SJSA1 (cell line): ENCODE data around the gene DCN. TPM values are rescaled to one million over a fixed set of nuclear protein-coding genes. Genes with fewer than 3 reads are reported as not detected.
"Not testable (repeated sequence)": the region's sequence is repeated elsewhere in the genome, so short reads cannot be mapped to it uniquely, and the experiment has no call there.

ENCODE experiments used
- DNase-seq, 2 experiments: peaks; one replicate each; pipeline ENCODE4 v3.0.0-alpha.2; 2015 to 2020; ENCODE audit warnings: low spot score in 2 of 2, low read depth in 1 of 2
- H3K27ac ChIP-seq: fragments of 250-450 bp; sonication (Bioruptor Pico); 2 replicates; pipeline ENCODE4 v1.5.1; 2020; ENCODE audit warnings: mild to moderate bottlenecking, moderate library complexity
- H3K27me3 ChIP-seq: fragments of 250-450 bp; sonication (Bioruptor Pico); replicated peaks from 2 replicates; pipeline ENCODE4 v1.5.1; 2020; ENCODE audit warnings: mild to moderate bottlenecking, moderate library complexity
- H3K36me3 ChIP-seq: fragments of 250-450 bp; sonication (Bioruptor Pico); 2 replicates; pipeline ENCODE4 v1.5.1; 2020; ENCODE audit warnings: mild to moderate bottlenecking
- H3K4me1 ChIP-seq: fragments of 250-450 bp; sonication (Bioruptor Pico); replicated peaks from 2 replicates; pipeline ENCODE4 v1.6.1; 2021; ENCODE audit warnings: mild to moderate bottlenecking
- H3K4me3 ChIP-seq: fragments of 250-450 bp; sonication (Bioruptor Pico); 2 replicates; pipeline ENCODE4 v1.5.1; 2020; ENCODE audit warnings: mild to moderate bottlenecking
- H3K9me3 ChIP-seq: fragments of 250-450 bp; sonication (Bioruptor Pico); replicated peaks from 2 replicates; pipeline ENCODE4 v1.5.1; 2020; ENCODE audit warnings: mild to moderate bottlenecking
- total RNA-seq: library from RNA; depleted of rRNA; stranded (reverse); fragments of >200 nt; shearing (Covaris generic); gene quantifications from 2 replicates; pipeline ENCODE4 v1.2.3, GENCODE V29; 2014; rRNA removed

The DCN gene, protein sequence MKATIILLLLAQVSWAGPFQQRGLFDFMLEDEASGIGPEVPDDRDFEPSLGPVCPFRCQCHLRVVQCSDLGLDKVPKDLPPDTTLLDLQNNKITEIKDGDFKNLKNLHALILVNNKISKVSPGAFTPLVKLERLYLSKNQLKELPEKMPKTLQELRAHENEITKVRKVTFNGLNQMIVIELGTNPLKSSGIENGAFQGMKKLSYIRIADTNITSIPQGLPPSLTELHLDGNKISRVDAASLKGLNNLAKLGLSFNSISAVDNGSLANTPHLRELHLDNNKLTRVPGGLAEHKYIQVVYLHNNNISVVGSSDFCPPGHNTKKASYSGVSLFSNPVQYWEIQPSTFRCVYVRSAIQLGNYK
- 37.2 and 71.4 TPM in 2 replicates for total RNA-seq

DNA sequence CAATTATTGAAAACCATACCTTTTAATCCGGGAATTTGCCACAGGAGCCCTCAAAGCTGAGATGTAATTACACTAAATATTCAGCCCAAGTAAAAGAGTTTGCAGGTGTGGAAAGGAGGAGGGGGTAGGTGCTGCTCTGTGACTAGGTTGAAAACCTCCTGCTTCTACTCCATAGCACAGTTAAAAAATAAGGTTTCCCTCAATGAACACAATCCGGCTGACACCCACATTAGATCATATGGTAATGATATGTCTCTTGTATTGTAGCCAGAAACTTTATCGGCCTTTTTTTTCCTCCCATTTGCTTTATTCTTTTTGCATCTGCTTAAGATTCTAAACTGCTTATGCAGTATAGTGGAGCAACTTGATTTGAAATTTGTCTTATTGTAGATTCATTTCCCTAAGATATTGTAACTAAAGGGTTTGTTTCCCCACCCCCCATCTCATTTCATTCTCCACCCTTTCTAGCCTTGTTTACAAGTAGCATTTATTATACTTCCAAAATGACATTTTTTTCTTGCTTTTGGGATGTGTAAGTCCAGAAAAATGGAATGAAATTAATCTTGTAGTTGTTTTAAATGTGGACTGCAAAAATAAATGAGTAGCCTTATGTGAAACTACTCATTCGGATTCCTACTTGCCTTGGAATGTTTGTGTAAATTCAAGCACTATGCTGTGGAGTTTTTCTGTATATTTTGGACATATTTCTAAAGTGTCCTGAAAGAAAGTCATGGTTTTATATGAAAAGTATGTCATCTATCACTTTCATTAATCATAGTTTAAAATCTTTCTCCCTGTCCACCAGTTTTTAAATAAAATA lies at the start of gene DCN:
Gene DCN, minus strand, starts transcription at position 182 of the 820 bp plus-strand sequence. CDS start 4,265 bp downstream, outside the sequence.
- Histone ChIP-seq H3K9me3 (no peaks in the 10 kb centered on the region), H3K27ac (peak within 1 kb of the TSS; percentile 43)
- peak in 1 of 2 experiments; percentile 49 for DNase-seq

DNA sequence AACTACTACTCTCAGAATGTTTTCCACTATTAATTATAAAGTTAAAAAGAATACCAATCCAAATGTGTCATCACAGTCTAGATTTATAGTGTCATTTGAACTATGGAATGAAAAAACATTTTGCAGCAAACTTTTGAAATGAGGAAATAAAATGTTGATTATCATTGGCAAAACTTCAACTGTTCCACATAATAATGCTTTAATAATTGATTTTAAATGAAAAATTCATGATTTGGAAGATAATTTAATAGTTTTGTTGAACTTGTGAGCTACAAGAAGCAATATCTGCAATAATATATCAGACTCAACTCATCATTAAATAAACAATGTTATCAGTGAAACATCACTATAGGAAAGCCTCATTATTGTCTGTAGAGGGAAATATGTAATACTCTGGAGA lies 48.2 kb upstream of the DCN start:
- Histone ChIP-seq H3K36me3 (no peaks in the 10 kb centered on the region), H3K27me3 (no peaks in the 10 kb centered on the region), H3K4me3 (no peak overlapping the region), H3K27ac (no peak overlapping the region), H3K4me1 (no peaks in the 10 kb centered on the region), H3K9me3 (no peaks in the 10 kb centered on the region)
- DNase-seq = no peak

More for the DNA sequence above, at the start of gene DCN:
- peaks cover 44% of the 10 kb centered on the region for H3K4me1 ChIP-seq
- peak within 1 kb of the TSS; percentile 16; the same call in 1 of the 2 replicates for H3K4me3 ChIP-seq
- H3K36me3 ChIP-seq = no peaks in the 10 kb centered on the region
- H3K27me3 ChIP-seq = no peaks in the 10 kb centered on the region

DNA sequence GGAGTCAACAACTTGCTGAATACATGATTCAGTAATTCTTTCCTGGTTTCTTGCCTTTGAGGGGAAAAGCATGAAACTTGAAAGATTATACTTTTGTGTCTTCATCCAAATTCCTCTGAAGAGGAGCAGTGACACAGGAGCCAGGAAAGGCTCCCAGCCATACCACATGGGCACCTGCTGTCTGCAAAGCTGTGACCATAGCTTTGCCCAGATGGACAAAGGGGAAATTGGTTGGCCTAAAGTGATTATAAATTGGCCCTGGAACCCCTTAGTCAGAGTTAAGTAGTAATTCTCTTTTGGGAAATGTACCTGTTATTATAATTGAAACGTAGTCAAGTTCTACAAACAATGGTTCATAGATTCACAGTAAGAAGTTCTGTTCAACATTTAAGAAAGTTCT lies 44.3 kb upstream of the DCN start:
- H3K4me1 ChIP-seq = peaks cover 14% of the 10 kb centered on the region
- DNase-seq = no peak
- H3K27ac ChIP-seq = no peak overlapping the region

DNA sequence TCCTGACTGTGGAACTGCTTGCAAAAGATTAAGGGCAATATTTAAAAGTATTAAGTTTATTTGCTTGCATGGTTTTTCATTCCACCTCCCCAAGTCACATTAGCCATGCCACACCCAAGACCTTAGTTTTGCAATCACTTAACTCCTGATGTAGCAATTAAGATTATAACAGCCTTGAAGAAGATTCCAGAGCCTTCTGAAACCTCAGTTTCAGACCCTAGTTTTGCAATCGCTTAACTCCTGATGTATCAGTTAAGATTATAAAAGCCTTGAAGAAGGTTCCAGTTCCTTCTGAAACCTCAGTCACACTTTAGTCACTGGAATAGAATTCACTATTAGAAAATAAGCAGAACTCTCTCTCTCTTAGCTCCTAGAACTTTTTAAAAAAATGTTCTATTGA lies 42.7 kb upstream of the DCN start:
- H3K27ac ChIP-seq = no peak overlapping the region
- DNase-seq = no peak

More for the DNA sequence above, 44.3 kb upstream of the DCN start:
- H3K27me3 ChIP-seq = no peaks in the 10 kb centered on the region
- no peaks in the 10 kb centered on the region for H3K9me3 ChIP-seq
- no peak overlapping the region for H3K4me3 ChIP-seq
- no peaks in the 10 kb centered on the region for H3K36me3 ChIP-seq

DNA sequence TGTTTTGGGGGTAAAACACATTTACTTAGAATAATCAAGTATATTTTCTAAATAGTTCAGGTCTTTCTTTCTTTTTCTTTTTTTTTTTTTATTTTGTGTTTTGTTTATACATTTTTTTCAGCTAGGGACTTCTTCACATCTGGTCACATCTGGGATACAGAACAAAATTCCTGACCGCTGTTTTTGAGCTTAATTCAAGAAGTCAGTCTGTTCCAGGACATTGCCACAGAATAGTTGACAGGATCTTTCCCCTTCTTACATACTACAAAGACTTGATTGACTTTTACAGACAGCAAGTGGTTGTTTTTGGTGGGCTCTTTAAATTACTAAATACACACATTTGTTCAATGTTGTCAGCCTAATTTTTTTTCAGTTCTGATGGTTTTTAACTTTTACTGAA lies 41.8 kb upstream of the DCN start:
- Histone ChIP-seq H3K4me1 (peaks cover 18% of the 10 kb centered on the region), H3K27me3 (no peaks in the 10 kb centered on the region), H3K36me3 (no peaks in the 10 kb centered on the region), H3K9me3 (no peaks in the 10 kb centered on the region), H3K27ac (no peak overlapping the region), H3K4me3 (no peak overlapping the region)
- no peak for DNase-seq

More for the DNA sequence above, 42.7 kb upstream of the DCN start:
- Histone ChIP-seq H3K27me3 (no peaks in the 10 kb centered on the region), H3K36me3 (no peaks in the 10 kb centered on the region), H3K4me3 (no peak overlapping the region), H3K4me1 (peaks cover 14% of the 10 kb centered on the region), H3K9me3 (no peaks in the 10 kb centered on the region)

DNA sequence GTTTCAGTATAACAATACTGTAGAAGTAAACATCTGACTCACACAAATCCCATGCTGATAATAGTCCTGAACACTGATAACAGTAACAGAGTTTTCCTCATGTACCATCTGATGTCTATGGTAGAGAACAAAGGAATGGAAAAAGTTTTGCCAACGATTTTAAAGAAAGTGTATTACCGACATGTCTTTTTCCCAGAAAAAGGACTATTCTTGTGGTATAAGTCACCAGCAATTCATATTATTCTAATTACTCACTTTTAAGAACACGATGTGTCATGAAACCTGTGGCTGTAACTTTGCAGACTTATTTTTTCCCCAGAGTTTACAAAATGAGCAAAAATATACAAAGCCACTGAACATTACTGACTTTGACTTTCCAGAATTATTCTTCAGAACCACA lies 40.1 kb upstream of the DCN start:
- Histone ChIP-seq H3K27me3 (no peaks in the 10 kb centered on the region), H3K27ac (peak overlapping the region; percentile 68), H3K4me1 (peaks cover 18% of the 10 kb centered on the region), H3K9me3 (no peaks in the 10 kb centered on the region), H3K36me3 (no peaks in the 10 kb centered on the region), H3K4me3 (no peak overlapping the region)
- DNase-seq = peak in 1 of 2 experiments; percentile 76

DNA sequence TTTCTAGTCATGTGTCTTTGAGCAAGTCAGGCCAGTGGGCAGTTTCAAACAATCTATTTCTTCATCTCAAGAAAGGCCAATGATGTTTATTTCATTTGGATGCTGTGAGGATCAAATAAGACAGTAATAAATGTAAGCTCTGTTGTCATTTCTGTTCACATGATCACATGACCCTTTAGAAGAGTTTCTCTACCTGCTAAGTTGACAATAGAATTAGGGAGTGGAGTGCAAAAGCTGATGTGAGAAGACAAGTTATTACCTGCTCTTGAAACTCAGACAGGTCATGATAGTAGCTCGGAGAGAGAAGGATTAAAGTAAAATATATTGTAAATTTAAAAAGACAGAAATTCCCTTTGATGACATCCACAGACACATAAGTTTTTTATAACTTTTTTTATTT lies 37.3 kb upstream of the DCN start:
- Histone ChIP-seq H3K27ac (no peak overlapping the region), H3K4me1 (peaks cover 27% of the 10 kb centered on the region), H3K36me3 (no peaks in the 10 kb centered on the region), H3K9me3 (no peaks in the 10 kb centered on the region), H3K27me3 (no peaks in the 10 kb centered on the region), H3K4me3 (no peak overlapping the region)
- no peak for DNase-seq

DNA sequence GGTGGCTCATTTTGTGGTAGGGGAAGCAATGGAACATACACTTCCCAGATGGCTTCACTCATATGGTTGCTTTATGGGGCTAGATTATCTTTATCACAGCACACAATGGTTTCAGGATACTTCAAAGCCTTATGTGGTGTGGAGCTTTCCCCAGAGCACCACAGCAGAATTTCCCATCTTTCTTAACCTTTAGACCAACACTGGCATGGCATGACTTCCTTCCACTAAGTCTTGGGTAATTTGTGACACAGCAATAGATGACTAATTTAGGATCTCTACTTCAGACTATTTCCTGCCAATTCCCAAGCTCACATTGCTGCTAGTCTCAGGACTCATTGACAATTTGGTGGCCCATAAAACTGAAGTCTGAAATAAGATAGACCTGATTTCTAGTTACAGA lies 36.9 kb upstream of the DCN start:
- no peak overlapping the region for H3K27ac ChIP-seq
- H3K36me3 ChIP-seq = no peaks in the 10 kb centered on the region
- no peaks in the 10 kb centered on the region for H3K9me3 ChIP-seq
- peaks cover 27% of the 10 kb centered on the region for H3K4me1 ChIP-seq
- no peaks in the 10 kb centered on the region for H3K27me3 ChIP-seq
- H3K4me3 ChIP-seq = no peak overlapping the region
- no peak for DNase-seq

DNA sequence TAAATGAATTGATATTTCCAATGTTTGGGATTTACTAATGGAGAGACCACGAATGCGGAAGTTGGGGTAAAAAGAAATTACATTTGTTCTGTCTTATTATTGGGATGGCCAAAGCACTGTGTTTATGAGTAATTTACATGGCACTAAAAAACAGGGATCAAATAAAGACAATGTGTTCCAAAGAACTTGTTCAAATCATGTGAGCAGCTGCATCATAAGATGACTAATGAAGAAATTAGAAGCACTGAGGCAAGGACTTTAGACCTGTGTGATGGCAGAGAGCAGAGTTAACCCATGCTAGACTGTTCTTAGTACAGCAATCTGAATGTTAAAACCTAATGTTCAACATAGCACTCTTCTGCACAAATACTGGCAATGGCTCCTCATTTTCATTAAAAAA lies 34.3 kb upstream of the DCN start:
- H3K4me3 ChIP-seq = no peak overlapping the region
- H3K27me3 ChIP-seq = no peaks in the 10 kb centered on the region
- peaks cover 13% of the 10 kb centered on the region for H3K4me1 ChIP-seq
- H3K9me3 ChIP-seq = no peaks in the 10 kb centered on the region
- DNase-seq = no peak
- no peak overlapping the region for H3K27ac ChIP-seq
- H3K36me3 ChIP-seq = no peaks in the 10 kb centered on the region

DNA sequence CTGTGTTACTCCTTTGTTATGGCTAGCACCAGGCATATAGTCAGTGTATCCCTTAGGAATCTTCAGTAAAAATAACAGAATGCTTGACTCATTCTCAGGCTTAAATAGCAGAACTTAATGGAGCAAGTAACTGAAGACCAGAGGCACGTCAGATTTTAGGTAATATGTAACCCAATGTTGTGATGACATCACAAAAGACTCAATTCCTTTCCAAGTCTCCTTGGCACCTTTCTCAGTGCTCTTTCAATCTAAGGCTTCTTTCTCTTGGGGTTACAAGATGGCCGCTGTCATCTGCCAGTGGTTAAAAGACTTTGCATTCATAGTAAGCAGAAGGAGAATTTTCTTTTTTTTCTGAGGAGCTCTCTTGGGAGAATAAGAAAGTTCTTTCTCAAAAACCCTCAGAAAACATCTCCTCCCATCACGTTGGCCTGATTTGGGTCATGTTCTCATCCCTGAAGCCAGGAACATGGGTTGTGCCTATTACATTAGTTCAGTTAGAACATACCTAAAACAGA lies 33.4 kb upstream of the DCN start:
- peaks cover 13% of the 10 kb centered on the region for H3K4me1 ChIP-seq
- H3K27me3 ChIP-seq = no peaks in the 10 kb centered on the region

DNA sequence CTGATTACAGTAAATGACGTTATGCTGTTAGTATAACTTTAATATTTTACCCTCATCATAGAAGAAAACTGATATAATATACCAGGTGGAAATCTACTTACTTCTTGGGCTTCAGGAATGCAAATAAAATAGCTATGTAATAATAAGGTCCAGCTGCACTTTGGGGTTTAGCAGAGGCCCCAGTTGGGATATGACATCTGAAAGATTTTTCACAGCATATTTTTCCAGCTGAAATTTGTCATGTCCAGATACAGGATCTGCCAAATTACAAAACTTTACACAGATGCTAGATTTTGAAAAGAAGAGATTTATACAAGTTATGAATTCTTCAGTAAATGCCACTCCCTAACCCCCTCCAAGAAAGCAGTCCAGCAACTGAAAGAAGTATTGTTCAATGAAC lies 29.2 kb upstream of the DCN start:
- Histone ChIP-seq H3K9me3 (no peaks in the 10 kb centered on the region), H3K36me3 (no peaks in the 10 kb centered on the region), H3K27ac (no peak overlapping the region), H3K4me3 (no peak overlapping the region), H3K4me1 (peaks cover 9% of the 10 kb centered on the region), H3K27me3 (no peaks in the 10 kb centered on the region)
- no peak for DNase-seq

More for the DNA sequence above, 33.4 kb upstream of the DCN start:
- peak overlapping the region; percentile 30; the same call in 1 of the 2 replicates for H3K27ac ChIP-seq
- no peak overlapping the region for H3K4me3 ChIP-seq
- peak in 1 of 2 experiments; percentile 17 for DNase-seq
- no peaks in the 10 kb centered on the region for H3K9me3 ChIP-seq
- no peaks in the 10 kb centered on the region for H3K36me3 ChIP-seq

DNA sequence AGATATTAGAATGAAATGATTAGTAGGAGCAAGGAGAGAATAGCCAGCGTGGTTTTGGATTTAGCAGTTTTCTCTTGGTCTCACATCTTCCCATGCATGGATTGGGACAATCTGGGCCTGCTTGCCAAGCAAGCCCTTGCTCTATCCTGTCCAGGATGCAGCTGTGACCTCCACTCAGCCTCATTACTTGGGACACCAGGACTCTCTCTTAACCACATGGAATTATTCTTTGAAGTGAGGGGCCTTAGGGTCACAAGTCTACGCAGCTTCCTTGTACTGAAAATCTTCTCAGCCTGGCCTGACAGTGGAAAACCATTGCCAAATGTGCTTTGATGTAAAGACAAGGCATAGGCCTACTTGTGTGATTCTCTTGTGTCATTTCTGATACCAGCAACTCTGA lies 28.0 kb upstream of the DCN start:
- H3K27ac ChIP-seq = no peak overlapping the region
- H3K27me3 ChIP-seq = no peaks in the 10 kb centered on the region
- no peaks in the 10 kb centered on the region for H3K9me3 ChIP-seq
- peaks cover 8% of the 10 kb centered on the region for H3K4me1 ChIP-seq
- no peak overlapping the region for H3K4me3 ChIP-seq
- no peak for DNase-seq
- no peaks in the 10 kb centered on the region for H3K36me3 ChIP-seq

DNA sequence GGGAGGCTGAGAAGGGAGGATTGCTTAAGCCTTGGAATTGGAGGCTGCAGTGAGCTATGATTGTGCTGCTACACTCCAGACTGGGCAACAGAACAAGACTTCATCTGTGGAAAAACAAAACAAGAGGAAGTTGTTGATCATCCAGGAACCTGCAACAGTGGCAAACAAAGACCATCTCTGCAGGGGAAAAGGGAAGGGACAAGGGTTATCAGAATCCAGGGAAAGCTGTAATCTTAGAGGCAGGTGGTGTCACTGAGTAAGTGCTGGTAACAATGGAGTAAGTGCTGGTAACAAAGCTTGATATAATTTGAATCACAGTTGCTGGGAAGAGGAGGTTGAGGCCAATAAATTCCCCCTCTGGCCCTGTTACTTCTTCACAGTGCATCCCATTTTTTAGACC lies 27.5 kb upstream of the DCN start:
- H3K4me1 ChIP-seq = peaks cover 9% of the 10 kb centered on the region
- no peaks in the 10 kb centered on the region for H3K27me3 ChIP-seq
- no peak overlapping the region for H3K27ac ChIP-seq
- no peak overlapping the region for H3K4me3 ChIP-seq
- H3K9me3 ChIP-seq = no peaks in the 10 kb centered on the region
- no peak for DNase-seq
- no peaks in the 10 kb centered on the region for H3K36me3 ChIP-seq

DNA sequence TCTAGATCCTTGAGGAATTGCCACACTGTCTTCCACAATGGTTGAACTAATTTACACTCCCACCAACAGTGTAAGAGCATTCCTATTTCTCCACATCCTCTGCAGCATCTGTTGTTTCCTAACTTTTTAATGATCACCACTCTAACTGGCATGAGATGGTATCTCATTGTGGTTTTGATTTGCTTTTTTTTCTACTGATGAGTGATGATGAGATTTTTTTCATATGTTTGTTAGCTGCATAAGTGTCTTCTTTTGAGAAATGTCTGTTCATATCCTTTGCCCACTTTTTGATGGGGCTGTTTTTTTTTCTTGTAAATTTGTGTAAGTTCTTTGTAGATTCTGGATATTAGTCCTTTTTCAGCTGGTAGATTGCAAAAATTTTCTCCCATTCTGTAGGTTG lies 24.7 kb upstream of the DCN start:
- not testable (repeated sequence) for H3K27me3 ChIP-seq, H3K27ac ChIP-seq, DNase-seq, H3K9me3 ChIP-seq, H3K36me3 ChIP-seq, H3K4me3 ChIP-seq
- peaks cover 15% of the 10 kb centered on the region for H3K4me1 ChIP-seq
